ENCODE data around the gene PKD2L1.
"Not testable (repeated sequence)": the region's sequence is repeated elsewhere in the genome, so short reads cannot be mapped to it uniquely, and the experiment has no call there.

The PKD2L1 gene

GRCh38 chr10:100333661-100334440, 3.8 kb upstream of the PKD2L1 start:
- no peak for DNase-seq

GRCh38 chr10:100333106-100333505, 3.1 kb upstream of the PKD2L1 start:
- no peak for DNase-seq

- DNase-seq, result no peak
Measured at GRCh38 chr10:100328198-100328597, 1.8 kb downstream of the PKD2L1 start.

- no peak for DNase-seq
Measured at GRCh38 chr10:100327718-100328009, 2.4 kb downstream of the PKD2L1 start.

GRCh38 chr10:100327007-100327717, 2.9 kb downstream of the PKD2L1 start:
- DNase-seq, result peak; percentile 94

- DNase-seq, result no peak
Measured at GRCh38 chr10:100325158-100325557, 4.9 kb downstream of the PKD2L1 start.

GRCh38 chr10:100319707-100320402, 10.2 kb downstream of the PKD2L1 start:
- DNase-seq, result no peak

GRCh38 chr10:100318207-100318606, 11.8 kb downstream of the PKD2L1 start:
- no peak for DNase-seq

GRCh38 chr10:100315615-100316014, 14.4 kb downstream of the PKD2L1 start:
- DNase-seq, result no peak

- no peak for DNase-seq
Measured at GRCh38 chr10:100311298-100311697, 18.7 kb downstream of the PKD2L1 start.

- DNase-seq, result no peak
Measured at GRCh38 chr10:100307684-100308083, 22.3 kb downstream of the PKD2L1 start.

GRCh38 chr10:100306861-100307260, 23.2 kb downstream of the PKD2L1 start:
- no peak for DNase-seq

GRCh38 chr10:100304414-100304813, 25.6 kb downstream of the PKD2L1 start:
- DNase-seq, result no peak

- DNase-seq, result peak; percentile 10
Measured at GRCh38 chr10:100303724-100304319, 26.2 kb downstream of the PKD2L1 start.

GRCh38 chr10:100301123-100301522, 28.9 kb downstream of the PKD2L1 start:
- not testable (repeated sequence) for DNase-seq

GRCh38 chr10:100297242-100297641, 32.8 kb downstream of the PKD2L1 start:
- no peak for DNase-seq

GRCh38 chr10:100293066-100293465, 37.0 kb downstream of the PKD2L1 start:
- DNase-seq, result no peak

GRCh38 chr10:100292300-100292699, 37.7 kb downstream of the PKD2L1 start:
- peak; percentile 59 for DNase-seq

GRCh38 chr10:100291356-100291755, 38.7 kb downstream of the PKD2L1 start:
- DNase-seq, result peak; percentile 79

GRCh38 chr10:100289641-100290040, 40.4 kb downstream of the PKD2L1 start:
- DNase-seq, result no peak

- no peak for DNase-seq
Measured at GRCh38 chr10:100288196-100288595, 41.8 kb downstream of the PKD2L1 start.

- no peak for DNase-seq
Measured at GRCh38 chr10:100287756-100288155, 42.3 kb downstream of the PKD2L1 start.

All from MV-4-11 (cell line).